CD4-positive, alpha-beta T cell (primary cell): ENCODE results near the gene PIP5K1B. TPM values are rescaled to one million over a fixed set of nuclear protein-coding genes. Genes with fewer than 3 reads are reported as not detected.

Source experiments
- ATAC-seq: fragments of 200-7000 bp; cut with Tn5 transposase; one replicate; pipeline ENCODE4 v1.10.0; 2022; ENCODE audit warnings: mild to moderate bottlenecking; ENCODE audit not compliant: poor library complexity
- CTCF ChIA-PET: fragments of 350-600 bp; sonication (Branson Sonifier 250); formaldehyde crosslinking; loops from one replicate; lab custom pipeline; 2021; ENCODE audit warnings: antibody characterized with exemption, inconsistent platforms; lab: Charles Lee
- POLR2A ChIA-PET: fragments of 350-600 bp; sonication (Branson Sonifier 250); formaldehyde crosslinking; loops from one replicate; lab custom pipeline; 2021; ENCODE audit warnings: antibody characterized with exemption, inconsistent platforms; lab: Charles Lee
- DNase-seq, 14 experiments: peaks; one replicate each; pipeline ENCODE4 v3.0.0-alpha.2; 2013 to 2020; ENCODE audit warnings: mixed read lengths in 2 of 14
- H3K27ac ChIP-seq, 2 donors: one replicate each; pipeline versions ENCODE4 v1.5.1 to v1.7.0; 2013; ENCODE audit warnings: low read length in 2 of 2, low read depth in 1 of 2, mild to moderate bottlenecking in 1 of 2
- H3K27me3 ChIP-seq, 2 experiments: 1 replicate in 1 of 2; 2 replicates in 1 of 2; pipeline versions ENCODE4 v1.6.1 to v1.7.0; 2013; ENCODE audit warnings: low read length in 2 of 2, control low read depth in 1 of 2, mild to moderate bottlenecking in 1 of 2, moderate library complexity in 1 of 2; ENCODE audit not compliant: insufficient read depth in 2 of 2, control insufficient read depth in 1 of 2
- H3K36me3 ChIP-seq: one replicate; pipeline ENCODE4 v1.6.1; 2013; ENCODE audit warnings: low read length, control low read depth; ENCODE audit not compliant: insufficient read depth
- H3K4me1 ChIP-seq: one replicate; pipeline ENCODE4 v1.6.1; 2013; ENCODE audit warnings: low read length, control low read depth; ENCODE audit not compliant: insufficient read depth
- H3K4me3 ChIP-seq: one replicate; pipeline ENCODE4 v1.5.1; 2013; ENCODE audit warnings: mild to moderate bottlenecking, low read length, moderate library complexity
- H3K9me3 ChIP-seq, 2 experiments: 1 replicate in 1 of 2; 2 replicates in 1 of 2; pipeline versions ENCODE4 v1.6.1 to v1.7.0; 2013; ENCODE audit warnings: low read length in 2 of 2, mild to moderate bottlenecking in 2 of 2, control low read depth in 1 of 2, moderate library complexity in 1 of 2; ENCODE audit not compliant: control insufficient read depth in 1 of 2, insufficient read depth in 1 of 2
- H3K27ac Mint-ChIP-seq: one replicate; pipeline ENCODE4 v1.8.0; 2020; ENCODE audit warnings: mixed read lengths
- H3K27me3 Mint-ChIP-seq: one replicate; pipeline ENCODE4 v1.8.0; 2021; ENCODE audit warnings: mixed read lengths
- H3K36me3 Mint-ChIP-seq: one replicate; pipeline ENCODE4 v1.8.0; 2021; ENCODE audit warnings: low read depth, mixed read lengths
- H3K4me1 Mint-ChIP-seq: one replicate; pipeline ENCODE4 v1.8.0; 2021; ENCODE audit warnings: low read depth, mixed read lengths
- H3K4me3 Mint-ChIP-seq: one replicate; pipeline ENCODE4 v1.8.0; 2020; ENCODE audit warnings: mild to moderate bottlenecking, mixed read lengths
- H3K9me3 Mint-ChIP-seq: one replicate; pipeline ENCODE4 v1.8.0; 2020; ENCODE audit warnings: mixed read lengths
- CTCF ChIP-seq: fragments of 200-600 bp; IDR thresholded peaks from one replicate; pipeline ENCODE4 v1.8.0; 2022; ENCODE audit warnings: antibody characterized with exemption, mild to moderate bottlenecking
- intact Hi-C, 2 experiments: fragments of 100-400 bp; cut with DNase I in 1 of 2; cut with micrococcal nuclease in 1 of 2; formaldehyde crosslinking; loops; one replicate each; pipeline versions ENCODE4 v1.15.1 to v1.9.0; 2023 to 2025; cut with DNase I, micrococcal nuclease
- total RNA-seq, 174 experiments: library from RNA in 2 of 174; stranded (reverse) in 2 of 174; gene quantifications; one replicate each; pipeline ENCODE4 v1.2.3 and lab custom pipeline; 2021 to 2026

Gene PIP5K1B
- total RNA-seq, 2 experiments from 2014 or later, result not detected

- DNase-seq (no peak), ATAC-seq (no peak)
- intact Hi-C loops, result loop anchor here in 1 of 2 experiments (10.0 kb wide), 1 partner anchor 46 kb away; no protein-coding TSS in a partner anchor
- no peak overlapping the region for H3K4me3 ChIP-seq
- POLR2A ChIA-PET, result interaction anchor here (1.0 kb wide), 1 partner anchor 199 kb away, joined by 3 read pairs; no protein-coding TSS in a partner anchor
- CTCF ChIA-PET, result no interaction called here
- H3K36me3 Mint-ChIP-seq, result no peaks in the 10 kb centered on the region
- peaks cover 12% of the 10 kb centered on the region for H3K4me1 Mint-ChIP-seq
- TF ChIP-seq CTCF, result no peak
- H3K27me3 Mint-ChIP-seq, result no peaks in the 10 kb centered on the region
- no peaks in the 10 kb centered on the region for H3K27me3 ChIP-seq
- no peak overlapping the region for H3K27ac ChIP-seq
- H3K36me3 ChIP-seq, result no peaks in the 10 kb centered on the region
- H3K9me3 Mint-ChIP-seq, result no peaks in the 10 kb centered on the region
- peaks cover 15% of the 10 kb centered on the region for H3K4me1 ChIP-seq
- no peaks in the 10 kb centered on the region for H3K9me3 ChIP-seq
- H3K27ac Mint-ChIP-seq, result no peak overlapping the region
- no peak overlapping the region for H3K4me3 Mint-ChIP-seq
Measured at GRCh38 chr9:68978501-68978900, 273.5 kb downstream of the PIP5K1B start.

- CTCF ChIA-PET, result no interaction called here
- H3K27me3 Mint-ChIP-seq, result no peaks in the 10 kb centered on the region
- H3K4me3 Mint-ChIP-seq, result no peak overlapping the region
- intact Hi-C loops, result loop anchor here in 1 of 2 experiments (10.0 kb wide), 1 partner anchor 45 kb away; no protein-coding TSS in a partner anchor
- ATAC-seq (peak; percentile 70), DNase-seq (peak in 6 of 14 experiments; percentile 3 to 39 (median 24))
- no peak for TF ChIP-seq CTCF
- H3K9me3 Mint-ChIP-seq, result no peaks in the 10 kb centered on the region
- H3K27me3 ChIP-seq, result no peaks in the 10 kb centered on the region
- H3K4me3 ChIP-seq, result no peak overlapping the region
- no peaks in the 10 kb centered on the region for H3K9me3 ChIP-seq
- H3K36me3 Mint-ChIP-seq, result no peaks in the 10 kb centered on the region
- peaks cover 15% of the 10 kb centered on the region for H3K4me1 ChIP-seq
- H3K36me3 ChIP-seq, result no peaks in the 10 kb centered on the region
- peak overlapping the region; percentile 11 for H3K27ac Mint-ChIP-seq
- POLR2A ChIA-PET, result interaction anchor here (1.0 kb wide), 2 partner anchors 56 to 200 kb away, joined by 3 read pairs; partner anchors contain the start of gene FXN
- peaks cover 6% of the 10 kb centered on the region for H3K4me1 Mint-ChIP-seq
- no peak overlapping the region for H3K27ac ChIP-seq
Measured at GRCh38 chr9:68979538-68980314, 274.7 kb downstream of the PIP5K1B start.

- Mint-ChIP-seq H3K27me3 (no peaks in the 10 kb centered on the region), H3K9me3 (no peaks in the 10 kb centered on the region), H3K36me3 (no peaks in the 10 kb centered on the region), H3K4me3 (no peak overlapping the region), H3K4me1 (peaks cover 6% of the 10 kb centered on the region), H3K27ac (no peak overlapping the region)
- Histone ChIP-seq H3K4me1 (peaks cover 15% of the 10 kb centered on the region), H3K9me3 (no peaks in the 10 kb centered on the region), H3K27me3 (no peaks in the 10 kb centered on the region), H3K4me3 (no peak overlapping the region), H3K27ac (no peak overlapping the region), H3K36me3 (no peaks in the 10 kb centered on the region)
- DNase-seq (no peak), ATAC-seq (no peak)
- no peak for TF ChIP-seq CTCF
- CTCF ChIA-PET, result no interaction called here
- intact Hi-C loops, result no loop called here
- POLR2A ChIA-PET, result no interaction called here
Measured at GRCh38 chr9:68980341-68980914, 275.4 kb downstream of the PIP5K1B start.
